HepG2 (cell line): Measurements from ENCODE around the gene EMCN.

Source experiments
- FOXJ3 ChIP-seq: sonication (generic); formaldehyde crosslinking; IDR thresholded peaks from 2 replicates; pipeline ENCODE4 v1.4.0; 2020; ENCODE audit warnings: missing genetic modification reagents, mild to moderate bottlenecking, borderline replicate concordance
- FOXM1 ChIP-seq: sonication (generic); formaldehyde crosslinking; IDR thresholded peaks from 2 replicates; pipeline ENCODE4 v1.5.0; 2020; ENCODE audit warnings: missing genetic modification reagents
- TF ChIP-seq, protein P1 (sequence below): sonication (generic); formaldehyde crosslinking; IDR thresholded peaks from 2 replicates; pipeline ENCODE4 v1.4.0; 2020; ENCODE audit warnings: missing genetic modification reagents

DNA sequence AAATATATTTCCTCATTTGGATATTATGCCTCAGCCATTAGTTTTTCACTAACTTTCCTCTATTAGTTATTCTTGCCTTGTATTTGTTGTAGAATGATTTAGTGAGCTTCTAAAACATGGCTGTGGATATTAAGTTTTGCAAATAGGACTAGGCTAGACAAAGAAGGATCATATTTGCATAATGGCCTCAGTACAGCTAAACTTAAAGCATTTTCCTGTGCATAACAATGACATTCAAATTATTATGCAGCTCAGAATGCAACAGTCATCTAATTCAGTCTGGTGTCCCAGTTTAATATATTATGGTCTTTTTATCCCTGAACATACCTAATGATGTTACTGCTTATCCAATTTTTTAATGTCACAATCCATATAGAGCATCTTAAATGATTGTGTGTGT, 172.2 kb downstream of the EMCN start:
- TF ChIP-seq, protein P1, sequence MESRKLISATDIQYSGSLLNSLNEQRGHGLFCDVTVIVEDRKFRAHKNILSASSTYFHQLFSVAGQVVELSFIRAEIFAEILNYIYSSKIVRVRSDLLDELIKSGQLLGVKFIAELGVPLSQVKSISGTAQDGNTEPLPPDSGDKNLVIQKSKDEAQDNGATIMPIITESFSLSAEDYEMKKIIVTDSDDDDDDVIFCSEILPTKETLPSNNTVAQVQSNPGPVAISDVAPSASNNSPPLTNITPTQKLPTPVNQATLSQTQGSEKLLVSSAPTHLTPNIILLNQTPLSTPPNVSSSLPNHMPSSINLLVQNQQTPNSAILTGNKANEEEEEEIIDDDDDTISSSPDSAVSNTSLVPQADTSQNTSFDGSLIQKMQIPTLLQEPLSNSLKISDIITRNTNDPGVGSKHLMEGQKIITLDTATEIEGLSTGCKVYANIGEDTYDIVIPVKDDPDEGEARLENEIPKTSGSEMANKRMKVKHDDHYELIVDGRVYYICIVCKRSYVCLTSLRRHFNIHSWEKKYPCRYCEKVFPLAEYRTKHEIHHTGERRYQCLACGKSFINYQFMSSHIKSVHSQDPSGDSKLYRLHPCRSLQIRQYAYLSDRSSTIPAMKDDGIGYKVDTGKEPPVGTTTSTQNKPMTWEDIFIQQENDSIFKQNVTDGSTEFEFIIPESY = no peak
- TF ChIP-seq FOXM1 (CRISPR knock-in tag) (no peak), FOXJ3 (CRISPR knock-in tag) (no peak)
